GM18870 (cell line): ENCODE data around the gene SLAIN2.
"Not testable (repeated sequence)": the region's sequence is repeated elsewhere in the genome, so short reads cannot be mapped to it uniquely, and the experiment has no call there.

ENCODE experiments used
- ATAC-seq: cut with Tn5 transposase; IDR thresholded peaks from one replicate; pipeline ENCODE4 v1.9.1; 2021; ENCODE audit warnings: moderate library complexity; ENCODE audit not compliant: unreplicated experiment

Gene SLAIN2

GRCh38 chr4:48340965-48341775 lies at the start of gene SLAIN2:
Gene SLAIN2 (plus strand): TSS chr4:48341529. CDS start chr4:48341740, 211 bp downstream.
- ATAC-seq, result peak; percentile 84

- ATAC-seq, result not testable (repeated sequence)
Measured at GRCh38 chr4:48292218-48292790, 49.0 kb upstream of the SLAIN2 start.

DNA sequence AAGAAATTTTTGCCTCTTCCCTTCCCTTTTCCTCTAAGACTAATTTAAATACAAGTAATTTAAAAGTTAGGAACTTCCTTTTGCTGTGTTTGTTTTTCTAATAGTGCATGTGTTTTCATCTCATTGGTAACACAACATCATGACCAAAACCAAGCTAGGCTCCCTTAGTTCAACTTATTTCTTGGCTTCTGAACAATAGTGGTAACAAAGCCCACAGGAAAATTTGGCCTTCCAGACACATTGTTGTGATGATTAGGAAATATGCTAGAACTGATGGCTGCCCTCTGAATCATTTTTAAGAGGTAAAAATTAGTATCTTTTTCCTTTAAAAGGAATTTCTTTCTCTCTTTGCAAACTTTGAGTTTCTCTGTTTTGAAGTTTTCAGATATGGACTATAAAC lies 46.2 kb upstream of the SLAIN2 start:
- no peak for ATAC-seq

DNA sequence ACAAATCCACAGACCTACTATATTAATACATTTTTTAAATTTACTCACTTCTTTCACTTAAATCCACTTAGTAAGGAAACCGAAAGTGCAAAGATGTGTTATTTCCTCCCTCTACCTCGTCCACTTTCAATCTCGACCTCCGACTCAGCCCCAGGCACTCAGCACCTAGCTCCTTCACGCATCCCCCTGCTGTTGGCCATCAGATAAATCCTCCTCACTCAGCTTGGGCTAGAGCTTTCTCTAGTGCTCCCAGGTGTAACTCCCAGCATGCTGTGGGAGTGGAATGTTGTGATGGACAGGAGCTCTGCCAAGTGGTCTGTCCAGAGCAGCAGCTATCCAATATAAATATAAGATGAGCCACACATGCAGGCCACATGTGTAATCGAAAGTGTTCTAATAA lies 45.0 kb upstream of the SLAIN2 start:
- ATAC-seq, result peak; percentile 70

DNA sequence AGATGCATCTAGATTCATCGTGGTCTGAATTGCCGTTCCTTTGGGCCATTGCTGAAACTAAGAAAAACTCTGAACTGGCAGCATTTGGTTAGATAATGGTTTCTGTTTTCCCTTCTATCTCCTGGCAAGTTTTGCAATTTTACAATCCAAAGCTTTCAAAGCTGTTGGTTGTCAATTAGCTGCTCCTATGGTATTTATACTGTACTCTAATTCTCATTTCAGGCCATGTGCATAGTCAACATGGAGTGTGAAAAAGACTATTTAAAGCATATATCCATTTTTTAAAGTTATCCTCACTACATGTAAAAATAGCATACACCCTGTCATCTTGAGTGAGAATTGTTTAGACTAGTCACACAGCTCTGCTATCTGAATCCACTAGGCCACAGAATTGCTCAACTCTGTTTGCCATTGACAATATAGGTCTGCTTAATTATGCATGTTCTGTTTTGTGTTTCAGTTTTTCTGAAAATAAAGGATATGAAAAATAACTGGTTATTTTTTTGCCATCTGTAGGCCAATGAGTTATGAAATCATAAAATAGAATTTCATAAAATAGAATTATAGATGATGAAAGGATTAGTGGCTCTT lies 44.0 kb upstream of the SLAIN2 start:
- no peak for ATAC-seq

GRCh38 chr4:48299560-48299959 lies 41.8 kb upstream of the SLAIN2 start:
- no peak for ATAC-seq

GRCh38 chr4:48300004-48300403 lies 41.3 kb upstream of the SLAIN2 start:
- no peak for ATAC-seq

- ATAC-seq, result no peak
Measured at GRCh38 chr4:48305508-48305907, 35.8 kb upstream of the SLAIN2 start.

- peak; percentile 73 for ATAC-seq
Measured at GRCh38 chr4:48307528-48307927, 33.8 kb upstream of the SLAIN2 start.

DNA sequence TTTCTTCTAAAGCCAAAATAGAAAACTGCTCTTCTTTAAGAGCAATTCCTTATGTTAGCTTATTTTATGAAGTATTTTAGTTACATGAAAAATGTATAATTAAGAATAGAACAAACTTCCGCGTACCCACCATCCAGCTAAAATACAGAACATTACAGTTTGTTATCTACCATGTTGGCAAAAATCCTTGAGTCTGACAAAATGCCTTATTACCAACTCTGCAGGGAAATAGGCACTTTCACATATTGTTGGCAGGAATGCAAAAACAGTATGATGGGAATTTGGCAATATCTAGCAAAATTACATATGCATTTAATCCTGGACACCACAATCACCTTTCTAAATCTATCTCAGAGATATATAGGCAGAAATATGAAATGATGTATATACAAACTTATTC lies 32.4 kb upstream of the SLAIN2 start:
- ATAC-seq, result no peak

DNA sequence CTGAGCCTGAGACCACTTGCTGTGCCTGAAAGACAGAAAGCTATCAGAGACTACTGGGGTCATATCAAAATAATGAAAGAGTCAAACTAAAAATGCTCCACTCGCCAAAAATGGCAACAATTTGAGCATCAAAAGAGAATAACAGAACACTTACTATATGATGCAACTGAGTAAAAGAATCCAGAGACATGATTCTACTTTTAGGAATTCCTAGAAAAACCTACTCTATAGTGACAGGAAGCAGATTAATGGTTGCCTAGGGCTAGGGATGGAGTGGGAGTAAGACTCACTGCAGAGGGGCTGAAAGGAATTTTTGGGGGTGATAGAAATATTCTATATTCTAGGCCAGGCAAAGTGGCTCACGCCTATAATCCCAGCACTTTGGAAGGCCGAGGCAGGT lies 29.4 kb upstream of the SLAIN2 start:
- no peak for ATAC-seq

DNA sequence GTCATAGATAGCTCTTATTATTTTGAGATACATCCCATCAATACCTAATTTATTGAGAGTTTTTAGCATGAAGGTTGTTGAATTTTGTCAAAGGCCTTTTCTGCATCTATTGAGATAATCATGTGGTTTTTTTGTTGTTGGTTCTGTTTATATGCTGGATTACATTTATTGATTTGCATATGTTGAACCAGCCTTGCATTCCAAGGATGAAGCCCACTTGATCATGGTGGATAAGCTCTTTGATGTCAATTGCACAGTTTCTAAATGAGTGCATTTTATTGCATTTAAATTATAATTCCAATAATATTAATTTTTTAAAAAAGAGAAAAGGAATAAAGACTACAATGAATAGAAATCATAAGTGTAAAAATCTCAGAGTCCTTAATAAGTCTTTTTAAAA lies 26.6 kb upstream of the SLAIN2 start:
- ATAC-seq, result not testable (repeated sequence)

GRCh38 chr4:48315728-48316630 lies 25.4 kb upstream of the SLAIN2 start:
- ATAC-seq, result peak; percentile 88

- no peak for ATAC-seq
Measured at GRCh38 chr4:48321312-48321711, 20.0 kb upstream of the SLAIN2 start.

DNA sequence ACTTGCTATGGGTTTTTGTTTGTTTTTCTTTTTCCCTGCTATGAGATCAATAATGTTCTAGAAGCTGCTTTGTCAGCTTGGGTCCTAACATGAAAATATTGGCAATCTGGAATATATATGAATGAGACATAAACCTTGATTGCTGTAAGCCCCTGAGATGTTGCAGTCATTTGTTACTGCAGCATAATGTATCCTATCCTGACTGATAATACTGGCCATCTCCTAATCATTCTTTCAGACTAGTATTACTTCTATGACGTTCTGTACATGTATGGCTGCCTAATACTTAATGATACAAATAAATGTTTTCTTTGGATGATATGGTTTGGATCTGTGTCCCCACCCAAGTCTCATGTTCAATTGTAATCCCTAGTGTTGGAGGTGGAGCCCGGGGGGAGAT lies 19.3 kb upstream of the SLAIN2 start:
- no peak for ATAC-seq

DNA sequence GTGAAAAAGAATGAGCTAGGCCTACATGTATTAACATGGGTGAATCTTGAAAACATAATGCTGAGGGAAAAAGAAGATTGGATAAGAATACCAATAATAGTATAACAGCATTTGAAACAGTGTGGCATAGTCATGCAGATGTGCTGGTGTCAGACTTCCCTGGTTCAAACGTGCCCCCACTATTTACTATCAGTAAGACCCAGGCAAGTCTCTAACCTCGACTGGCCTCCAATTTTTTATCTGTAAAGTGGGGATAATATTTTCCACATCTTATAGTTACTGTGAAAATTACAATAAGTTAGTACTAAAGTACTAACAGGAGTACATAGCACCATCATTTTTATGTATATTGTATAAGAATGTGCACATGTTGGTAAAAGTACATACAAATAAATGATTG lies 17.0 kb upstream of the SLAIN2 start:
- ATAC-seq, result no peak

- no peak for ATAC-seq
Measured at GRCh38 chr4:48329193-48329592, 12.1 kb upstream of the SLAIN2 start.

DNA sequence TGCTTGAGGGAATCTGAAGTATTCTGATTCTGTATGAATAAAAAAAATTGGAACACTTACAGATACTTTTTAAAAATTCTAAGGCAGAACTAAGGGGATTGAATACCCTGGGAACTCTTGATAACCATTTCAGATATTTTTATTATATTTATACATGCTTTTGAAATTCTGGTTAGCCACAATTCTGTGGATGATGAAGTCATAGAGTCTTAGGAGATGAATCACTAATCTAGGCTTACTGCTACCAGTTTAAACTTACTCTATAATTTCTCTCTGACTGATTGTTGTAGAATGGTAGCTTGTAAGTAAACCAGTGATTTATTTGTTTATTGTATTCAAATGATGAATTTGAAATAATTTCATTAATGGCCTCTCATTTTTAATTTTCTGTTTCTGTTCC lies 11.4 kb upstream of the SLAIN2 start:
- no peak for ATAC-seq

DNA sequence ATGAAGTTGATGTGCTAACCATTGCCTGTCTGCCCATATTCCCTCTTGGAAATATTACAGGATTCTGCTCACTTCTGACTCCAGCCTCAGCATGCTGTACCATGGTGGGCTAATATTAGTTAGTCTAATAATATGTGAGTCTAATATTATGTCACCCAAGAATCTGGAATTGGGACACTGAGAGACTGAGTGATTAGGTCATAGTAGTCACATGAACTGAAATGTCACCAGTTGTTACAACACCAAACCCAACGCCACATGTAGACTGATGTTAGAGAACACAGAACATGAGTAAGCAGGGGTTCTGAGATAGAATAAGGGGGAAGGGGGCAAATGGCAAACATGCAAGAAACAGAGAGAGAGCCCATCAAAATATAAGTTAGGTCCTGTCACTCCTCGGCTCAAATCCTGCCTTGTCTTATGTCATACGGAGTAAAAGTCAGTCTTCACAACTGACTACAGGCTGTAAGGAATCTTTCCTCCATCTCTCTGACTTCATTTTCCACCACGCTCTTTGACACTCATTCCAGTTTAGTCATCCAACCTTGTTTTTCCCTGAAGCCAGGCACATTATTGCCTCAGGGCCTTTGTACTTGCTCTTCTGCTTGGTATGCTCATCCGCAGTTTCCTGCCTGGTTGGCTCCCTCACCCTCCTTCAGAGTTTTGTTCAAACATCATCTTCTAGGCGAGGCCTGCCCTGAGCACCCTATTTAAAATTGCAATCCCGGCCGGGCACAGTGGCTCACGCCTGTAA lies 9.6 kb upstream of the SLAIN2 start:
- ATAC-seq, result no peak

DNA sequence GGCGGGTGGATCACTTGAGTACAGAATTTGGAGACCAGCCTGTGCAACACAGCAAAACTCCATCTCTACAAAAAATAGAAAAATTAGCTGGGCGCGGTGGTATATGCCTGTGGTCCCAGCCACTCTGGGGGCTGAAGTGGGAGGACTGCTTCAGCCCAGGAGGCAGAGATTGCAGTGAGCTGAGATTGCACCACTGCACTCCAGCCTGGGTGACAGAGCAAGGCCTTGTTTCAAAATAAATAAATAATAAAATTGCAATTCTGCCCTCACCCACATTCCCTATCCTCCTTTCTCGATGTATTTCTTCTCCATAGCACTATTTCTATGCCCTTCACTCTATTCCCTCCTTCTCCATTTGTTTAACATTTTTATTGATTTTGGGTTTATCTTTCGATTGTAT lies 8.7 kb upstream of the SLAIN2 start:
- no peak for ATAC-seq

DNA sequence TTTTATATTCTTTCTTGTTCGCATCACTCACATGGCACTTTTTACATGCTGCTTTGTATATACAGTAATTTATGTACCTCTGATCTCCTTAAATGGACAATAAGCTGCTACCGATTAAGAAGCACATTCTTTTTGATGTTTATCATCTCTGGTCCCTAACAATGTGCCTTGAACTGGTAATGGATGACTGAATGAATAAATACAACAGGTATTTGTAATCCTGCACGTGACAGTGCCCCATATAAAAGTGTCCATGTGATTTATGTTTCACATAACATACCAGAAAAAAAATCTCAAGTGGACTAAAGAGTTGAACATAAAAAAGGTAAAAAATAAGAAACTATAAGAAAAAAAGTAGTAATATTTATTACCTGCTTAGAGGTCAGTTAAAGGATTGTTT lies 7.7 kb upstream of the SLAIN2 start:
- ATAC-seq, result no peak
